ENCODE results near the gene ZNF672. TPM values are rescaled to one million over a fixed set of nuclear protein-coding genes. Genes with fewer than 3 reads are reported as not detected.
"Not testable (repeated sequence)": the region's sequence is repeated elsewhere in the genome, so short reads cannot be mapped to it uniquely, and the experiment has no call there.

ZNF672 gene
- total and polyA plus RNA-seq, 2 of the 4 experiments (the other 2 are of a cell fraction) = 6.6 to 12.6 TPM

DNA sequence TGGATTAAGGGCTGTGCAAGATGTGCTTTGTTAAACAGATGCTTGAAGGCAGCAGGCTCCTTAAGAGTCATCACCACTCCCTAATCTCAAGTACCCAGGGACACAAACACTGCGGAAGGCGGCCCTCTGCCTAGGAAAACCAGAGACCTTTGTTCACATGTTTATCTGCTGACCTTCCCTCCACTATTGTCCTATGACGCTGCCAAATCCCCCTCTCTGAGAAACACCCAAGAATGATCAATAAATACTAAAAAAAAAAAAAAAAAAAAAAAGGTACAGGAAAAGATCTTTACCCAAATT is 7.4 kb upstream of the ZNF672 start:
- H4K5ac ChIP-seq (ENCODE audit: low read depth, low read length); H3K4me1 ChIP-seq (ENCODE audit: control insufficient read depth, insufficient read depth, low read length); H3K9ac ChIP-seq (ENCODE audit: low read depth, low read length); BruUV-seq (replicated peaks); H2BK15ac ChIP-seq (ENCODE audit: low read depth, low read length); H2BK120ac ChIP-seq (ENCODE audit: low read depth, low read length); POLR2A ChIA-PET (ENCODE audit: unreplicated experiment); H4K91ac ChIP-seq (ENCODE audit: insufficient read depth, low read depth, low read length); in situ Hi-C loops (cut with MboI; ENCODE audit: low sequenced_read_pairs); H3K27me3 ChIP-seq (ENCODE audit: control insufficient read depth, insufficient read depth, low read length); H2BK5ac ChIP-seq (ENCODE audit: low read depth, low read length, poor library complexity, severe bottlenecking); ATAC-seq (ENCODE audit: low read depth); intact Hi-C loops (cut with micrococcal nuclease); H3K9me1 ChIP-seq (ENCODE audit: insufficient read depth, low read length); H3K18ac ChIP-seq (ENCODE audit: low read depth, low read length); H3K27ac ChIP-seq (ENCODE audit: insufficient read depth, low read length); H3K56ac ChIP-seq (ENCODE audit: extremely low read depth, insufficient read depth, low read length); H3K14ac ChIP-seq (replicated peaks; ENCODE audit: low read depth, low read length); H3K4me3 ChIP-seq (ENCODE audit: insufficient read depth, low read depth, low read length); H3K4ac ChIP-seq (ENCODE audit: low read depth, low read length); H3K4me2 ChIP-seq (ENCODE audit: low read depth, low read length); dilution Hi-C loops (cut with HindIII; ENCODE audit: low sequenced_read_pairs, unreplicated experiment); H3K23ac ChIP-seq (ENCODE audit: low read depth, low read length); H3K9me3 ChIP-seq (ENCODE audit: control insufficient read depth, insufficient read depth, low read length); H3K36me3 ChIP-seq (ENCODE audit: control insufficient read depth, insufficient read depth, low read length); H2AK9ac ChIP-seq (replicated peaks; ENCODE audit: low read depth, low read length, poor library complexity); DNase-seq; H2BK20ac ChIP-seq (ENCODE audit: low read depth, low read length); H4K8ac ChIP-seq (ENCODE audit: low read depth in 2 of 2, low read length in 2 of 2); H2AK5ac ChIP-seq (ENCODE audit: low read depth, low read length); H2AFZ ChIP-seq (replicated peaks; ENCODE audit: low read length, poor library complexity); H4K20me1 ChIP-seq (ENCODE audit: insufficient read depth, low read length): not testable (repeated sequence)
- CTCF ChIA-PET = interaction anchor here (0.6 kb wide), 1 partner anchor 455 kb away, joined by 3 read pairs; the partner anchor contains the start of gene OR2T6
- no CpG with 5 or more reads among the region's 3 CpGs for WGBS, 2 experiments (ENCODE audit: extremely low coverage in 2 of 2, insufficient read length in 1 of 2)
- H3K79me1 ChIP-seq (ENCODE audit: low read depth in 1 of 2, low read length in 2 of 2) = peaks cover 0 to 15% of the 10 kb centered on the region in 2 experiments; a peak in 2 of 4 replicates

Measured in IMR-90 (cell line).